Kidney glomerular epithelial cell (primary cell): ENCODE data around the gene TMEM256.
A peak's percentile ranks its signal among the peaks of the same experiment; 100 is the strongest.
"Not testable (repeated sequence)": the region's sequence is repeated elsewhere in the genome, so short reads cannot be mapped to it uniquely, and the experiment has no call there.

ENCODE experiments used
- DNase-seq: peaks from one replicate; lab custom pipeline; 2025; lab: John Stamatoyannopoulos, UW

The TMEM256 gene

DNA sequence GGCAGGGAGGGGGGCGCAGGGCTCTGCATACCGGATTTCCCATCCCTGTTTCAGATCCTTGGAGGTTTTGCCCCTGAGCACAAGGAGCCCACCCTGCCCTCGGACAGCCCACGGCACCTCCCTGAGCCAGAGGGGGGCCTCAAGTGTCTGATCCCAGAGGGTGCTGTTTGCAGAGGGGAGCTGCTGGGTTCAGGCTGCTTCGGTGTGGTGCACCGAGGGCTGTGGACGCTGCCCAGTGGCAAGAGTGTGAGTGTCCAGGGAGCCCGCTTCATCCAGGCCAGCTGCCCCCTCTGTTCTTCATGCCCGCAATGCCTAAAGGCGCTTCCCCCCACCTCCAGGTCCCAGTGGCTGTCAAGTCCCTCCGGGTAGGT is 20.5 kb downstream of the TMEM256 start:
- no peak for DNase-seq

DNA sequence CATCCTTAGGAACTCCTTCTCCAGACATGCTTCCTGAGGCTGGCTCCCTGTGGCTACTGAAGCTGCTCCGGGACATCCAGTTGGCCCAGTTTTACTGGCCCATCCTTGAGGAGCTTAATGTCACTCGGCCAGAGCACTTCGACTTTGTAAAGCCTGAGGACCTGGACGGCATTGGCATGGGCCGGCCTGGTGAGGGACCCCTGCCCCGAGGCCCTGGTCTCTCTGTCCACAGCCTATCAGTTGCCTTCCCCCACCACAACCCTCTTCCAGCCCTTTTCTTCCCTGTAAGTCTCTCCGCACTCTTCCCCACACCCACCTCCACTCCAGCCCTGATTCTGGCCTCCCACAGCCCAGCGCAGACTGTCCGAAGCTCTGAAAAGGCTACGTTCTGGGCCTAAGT is 21.0 kb downstream of the TMEM256 start:
- DNase-seq: no peak

DNA sequence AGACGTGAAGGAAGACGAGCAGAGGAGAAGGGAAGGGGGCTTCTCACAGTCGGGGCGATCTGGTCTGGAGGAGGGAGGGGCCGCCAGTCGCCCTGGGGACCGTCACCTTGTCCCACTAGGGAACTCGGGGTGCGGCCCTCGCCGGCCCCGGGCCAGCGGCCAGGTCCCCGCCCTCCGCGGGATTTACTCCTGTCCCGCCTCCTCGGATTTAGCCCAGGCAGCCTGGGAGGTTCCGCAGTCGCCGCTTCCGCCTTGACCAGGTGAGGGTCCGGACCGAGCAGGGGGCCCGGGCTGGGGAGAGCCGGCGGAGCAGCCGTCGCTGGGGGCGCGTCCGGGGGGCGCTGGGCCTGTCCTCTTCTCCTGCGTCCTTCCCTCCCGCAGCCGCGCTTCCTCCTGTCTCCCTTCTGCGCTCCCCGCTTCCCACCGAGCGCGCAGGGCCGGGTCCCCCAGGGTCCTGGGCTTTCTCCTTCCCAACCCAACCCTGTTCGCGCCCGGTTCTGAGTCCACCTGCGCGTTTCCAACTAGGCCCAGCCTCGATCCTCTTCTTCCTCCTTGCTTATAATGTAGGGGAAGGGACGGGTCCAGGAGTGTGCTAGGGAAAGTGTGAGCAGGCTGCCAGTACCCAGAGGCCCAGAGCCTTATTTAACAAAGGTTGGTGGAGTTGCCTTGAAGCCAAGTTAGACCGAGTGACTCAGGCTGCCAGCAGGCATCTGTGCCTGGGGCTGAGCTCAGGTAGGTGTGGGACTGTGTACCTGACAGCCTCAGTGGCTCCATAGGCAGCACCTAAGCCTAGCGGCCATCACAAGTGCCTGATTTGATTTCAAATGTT is 22.8 kb downstream of the TMEM256 start, which contains the start of gene TNK1:
Gene TNK1, plus strand, starts transcription at position 235 of the 829 bp plus-strand sequence. CDS start 1,838 bp downstream, outside the sequence.
- DNase-seq: no peak

DNA sequence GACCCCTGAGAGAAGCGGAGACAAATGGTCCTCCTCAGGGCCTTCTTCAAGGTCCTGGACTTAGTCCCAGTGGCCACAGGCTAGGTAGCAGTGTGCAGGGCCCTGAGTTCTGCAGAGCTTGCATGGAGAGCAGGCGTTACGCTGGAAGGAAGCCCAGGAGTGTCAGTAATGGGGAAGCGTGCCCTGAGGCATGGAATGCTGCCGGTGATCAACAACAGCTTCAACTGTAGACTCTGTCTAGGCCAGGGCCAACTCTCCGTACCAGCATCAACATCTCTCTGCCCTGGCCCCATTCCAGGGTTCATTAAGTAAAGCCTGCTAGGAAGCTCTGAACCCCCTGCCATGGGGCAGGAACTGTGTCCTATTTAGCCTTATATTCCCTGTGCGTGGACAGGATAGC is 23.6 kb downstream of the TMEM256 start:
- DNase-seq: no peak

DNA sequence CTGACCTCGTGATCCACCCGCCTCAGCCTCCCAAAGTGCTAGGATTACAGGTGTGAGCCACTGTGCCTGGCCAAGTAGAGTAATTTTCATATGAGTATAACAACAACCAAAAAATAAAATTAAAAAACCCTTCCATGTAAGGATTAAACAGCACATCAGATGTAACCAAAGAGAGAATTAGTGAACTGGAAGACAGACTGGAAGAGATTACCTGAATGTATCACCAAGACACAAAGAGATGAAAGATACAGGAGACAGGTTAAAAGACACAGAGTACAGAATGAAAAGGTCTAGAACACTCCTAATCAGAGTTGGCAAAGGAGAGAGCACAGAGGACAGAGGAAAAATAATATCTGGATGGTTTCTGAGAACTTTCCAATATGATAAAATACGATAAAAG is 24.8 kb downstream of the TMEM256 start:
- DNase-seq: no peak

DNA sequence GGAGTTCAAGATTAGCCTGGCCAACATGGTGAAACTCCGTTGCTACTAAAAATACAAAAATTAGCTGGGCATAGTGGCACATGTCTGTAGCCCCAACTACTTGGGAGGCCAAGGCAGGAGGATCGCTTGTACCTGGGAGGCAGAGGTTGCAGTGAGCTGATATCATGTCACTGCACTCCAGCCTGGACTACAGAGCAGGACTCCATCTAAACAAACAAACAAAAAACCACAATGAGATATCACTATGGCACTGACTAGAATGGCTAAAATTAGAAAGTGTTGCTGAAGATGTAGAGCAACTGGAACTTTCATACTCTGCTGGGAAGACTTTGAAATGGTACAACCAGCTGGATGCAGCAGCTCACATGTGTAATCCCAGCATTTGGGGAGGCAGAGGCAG is 29.5 kb downstream of the TMEM256 start:
- no peak for DNase-seq

DNA sequence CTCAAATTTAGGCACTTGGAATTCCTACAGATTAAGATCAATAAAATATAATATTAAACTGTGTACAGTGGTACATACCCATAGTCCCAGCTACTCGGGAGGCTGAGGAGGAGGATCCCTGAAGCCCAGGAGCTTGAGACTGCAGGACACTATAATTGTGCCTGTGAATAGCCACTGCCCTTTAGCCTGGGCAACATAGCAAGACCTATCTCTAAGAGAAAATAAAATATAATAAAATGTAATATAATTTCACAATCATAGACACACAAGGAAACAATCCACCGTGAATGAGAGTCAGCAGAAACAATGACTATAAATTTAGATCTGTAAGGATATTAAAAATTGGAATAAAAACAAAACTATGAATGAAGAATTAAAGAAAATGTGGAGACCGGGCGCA is 33.0 kb downstream of the TMEM256 start:
- no peak for DNase-seq

DNA sequence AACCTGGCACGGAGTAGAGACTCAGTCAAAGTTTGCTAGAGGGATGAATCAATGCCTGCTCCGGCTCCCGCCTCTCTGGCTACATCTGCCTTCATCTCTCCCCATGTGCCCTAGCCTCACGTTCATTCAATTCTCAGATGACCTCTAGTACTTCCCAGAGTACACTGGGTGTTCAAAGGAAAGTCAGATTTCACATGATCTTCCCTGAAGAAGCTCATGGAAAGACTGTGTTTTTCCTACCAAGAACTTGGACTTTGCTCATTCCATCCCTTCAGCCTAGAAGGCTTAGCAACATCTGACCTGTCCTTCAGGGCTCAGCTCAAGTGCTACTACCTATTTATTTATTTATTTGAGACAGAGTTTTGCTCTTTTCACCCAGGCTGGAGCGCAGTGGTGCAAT is 34.1 kb downstream of the TMEM256 start:
- no peak for DNase-seq

DNA sequence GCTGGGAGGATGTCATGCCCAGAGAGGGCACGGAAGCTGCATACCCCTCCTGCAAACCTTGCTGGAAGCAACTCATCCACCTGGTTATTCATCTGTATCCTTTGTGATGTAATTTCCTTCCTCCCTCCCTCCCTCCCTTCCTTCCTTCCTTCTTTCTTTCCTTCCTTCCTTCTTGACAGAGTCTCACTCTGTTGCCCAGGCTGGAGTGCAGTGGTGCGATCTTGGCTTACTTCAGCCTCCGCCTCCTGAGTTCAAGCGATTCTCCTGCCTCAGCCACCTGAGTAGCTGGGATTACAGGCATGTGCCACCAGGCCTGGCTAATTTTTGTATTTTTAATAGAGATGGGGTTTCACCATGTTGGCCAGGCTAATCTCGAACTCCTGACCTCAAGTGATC is 35.3 kb downstream of the TMEM256 start:
- DNase-seq: not testable (repeated sequence)

DNA sequence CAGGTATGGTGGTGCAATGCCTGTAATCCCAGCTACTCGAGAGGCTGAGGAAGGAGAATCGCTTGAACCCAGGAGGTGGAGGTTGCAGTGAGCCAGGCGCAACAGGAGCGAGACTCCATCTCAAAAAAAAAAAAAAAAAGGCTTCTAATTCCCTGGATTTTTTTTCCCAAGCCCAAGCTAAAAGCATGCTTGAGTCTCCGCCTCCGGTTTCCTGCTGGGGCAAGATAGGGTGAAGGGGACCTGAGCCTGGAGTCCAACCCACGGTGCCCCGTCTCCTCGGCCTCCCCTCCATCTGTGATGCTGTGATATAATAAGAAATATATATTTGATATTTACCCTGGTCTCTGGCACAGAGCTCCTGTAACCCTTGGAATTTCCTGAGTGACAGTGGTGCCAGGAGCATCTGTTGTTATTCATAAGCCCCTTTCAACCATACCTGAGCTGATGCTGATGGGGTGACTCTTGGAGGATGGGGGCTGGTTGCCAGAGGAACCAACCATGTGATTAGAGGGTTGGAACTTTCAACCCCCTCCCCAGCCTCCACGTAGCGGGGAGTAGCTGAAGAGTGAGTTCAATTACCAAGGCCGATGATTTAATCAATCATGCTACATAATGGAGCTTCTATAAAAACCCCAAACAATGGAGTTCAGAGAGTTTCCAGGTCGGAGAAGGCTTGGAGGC is 35.8 kb downstream of the TMEM256 start:
- no peak for DNase-seq

DNA sequence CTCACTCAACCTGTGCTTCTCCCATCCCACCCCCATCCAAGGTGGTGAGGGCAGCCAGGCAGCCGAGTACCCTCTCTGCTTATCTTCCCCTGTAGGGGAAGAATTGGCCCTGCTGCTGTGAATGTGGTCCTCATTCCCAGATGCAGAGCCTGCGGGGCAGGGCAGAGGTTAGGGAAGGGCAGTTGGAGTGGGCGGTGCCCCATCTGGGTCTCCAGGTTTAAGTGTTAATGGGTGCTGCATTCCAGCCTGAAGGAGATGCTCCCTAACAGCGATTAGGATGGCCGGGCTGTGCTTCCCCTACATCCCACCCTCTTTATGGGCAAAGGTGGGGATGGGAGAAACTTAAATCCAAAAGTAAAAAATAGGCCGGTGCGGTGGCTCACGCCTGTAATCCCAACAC is 36.8 kb downstream of the TMEM256 start:
- no peak for DNase-seq

DNA sequence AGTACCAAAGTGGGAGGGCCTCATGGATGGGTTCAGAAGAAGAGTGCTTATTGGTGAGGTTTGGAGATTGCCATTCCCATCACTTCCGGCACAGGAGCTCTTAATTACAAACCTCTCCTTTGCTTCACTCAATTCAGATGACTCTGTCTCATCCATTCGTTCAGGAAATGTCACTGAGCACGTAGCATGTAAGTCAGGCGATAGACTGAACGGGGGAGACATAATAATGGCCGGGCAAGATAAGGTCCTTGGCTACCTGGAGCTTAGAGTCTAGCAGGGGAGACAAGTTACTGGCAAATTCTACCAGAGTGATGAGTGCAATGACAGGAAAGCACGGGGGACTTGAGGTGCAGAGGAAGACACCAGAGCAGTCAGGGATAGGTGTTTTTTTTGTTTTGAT is 37.9 kb downstream of the TMEM256 start:
- DNase-seq: not testable (repeated sequence)

DNA sequence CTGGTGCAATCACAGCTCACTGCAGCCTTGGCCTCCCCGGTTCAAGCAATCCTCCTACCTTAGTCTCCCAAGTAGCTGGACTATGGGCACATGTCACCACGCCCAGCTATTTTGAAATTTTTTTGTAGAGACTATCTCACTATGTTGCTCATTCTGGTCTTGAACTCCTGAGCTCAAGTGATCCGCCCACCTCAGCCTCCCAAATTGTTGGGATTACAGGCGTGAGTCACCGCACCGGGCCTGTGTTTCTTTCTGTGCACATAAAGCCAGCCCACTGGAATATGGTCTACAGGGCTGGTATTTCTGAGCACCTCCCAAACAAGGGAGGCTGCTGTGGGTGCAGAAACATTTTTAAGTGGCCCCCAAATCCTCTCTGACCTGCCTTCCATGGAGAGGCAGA is 40.6 kb downstream of the TMEM256 start:
- no peak for DNase-seq

DNA sequence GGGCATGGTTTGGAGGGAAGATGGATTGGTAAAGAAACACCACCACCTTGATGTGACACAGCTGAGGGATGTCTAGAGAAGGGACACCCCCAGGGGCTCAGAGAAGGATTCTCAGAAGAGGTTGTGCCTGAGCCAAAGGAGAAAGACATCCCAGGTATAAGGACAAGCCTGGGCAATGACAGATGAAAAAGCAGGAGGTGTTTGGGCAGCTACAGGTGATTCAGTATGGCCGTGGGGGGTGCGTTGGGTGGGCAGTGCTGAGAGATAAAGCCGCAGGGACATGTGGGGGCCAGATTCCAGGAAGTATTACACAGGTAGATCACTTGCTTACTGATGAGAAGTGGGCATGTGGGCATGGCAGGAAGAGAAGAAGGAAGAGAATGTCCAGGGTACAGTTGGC is 42.0 kb downstream of the TMEM256 start:
- DNase-seq: no peak

DNA sequence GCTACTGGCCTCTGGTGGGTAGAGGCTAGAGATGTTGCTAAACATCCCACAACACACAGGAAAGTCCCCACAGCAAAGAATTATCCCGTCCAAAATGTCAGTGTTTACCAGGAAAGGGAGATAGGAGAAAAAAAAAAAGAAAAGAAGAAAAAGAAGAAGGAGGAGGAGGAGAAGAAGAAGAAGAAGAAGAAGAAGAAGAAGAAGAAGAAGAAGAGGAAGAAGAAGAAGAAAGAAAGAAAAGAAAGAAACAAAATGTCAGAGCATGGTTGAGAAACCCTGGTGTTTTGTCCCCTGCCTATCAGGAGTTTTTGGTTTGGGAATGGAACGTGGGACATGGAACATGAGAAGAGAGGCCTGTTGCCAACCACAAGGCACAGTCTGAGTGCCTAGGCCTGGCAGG is 46.5 kb downstream of the TMEM256 start:
- DNase-seq: no peak

DNA sequence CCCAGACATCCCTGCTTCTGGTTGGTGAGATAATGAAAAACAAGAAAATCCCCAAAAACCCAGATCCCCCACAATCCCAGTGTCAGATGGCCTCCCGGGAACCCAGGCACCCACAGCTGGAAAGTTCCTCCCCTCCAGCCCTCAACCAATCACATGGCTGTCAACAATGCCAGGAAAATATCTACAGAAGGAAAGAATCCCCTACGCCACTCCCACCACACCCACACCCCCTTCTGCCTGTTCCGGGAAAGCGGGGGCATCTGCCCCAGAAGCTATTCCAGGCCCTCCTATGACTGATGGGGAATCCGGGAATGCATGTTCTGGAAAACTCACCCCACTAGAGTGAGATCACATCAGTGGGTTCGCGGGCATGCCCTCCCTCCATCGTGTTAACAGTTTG is 47.1 kb downstream of the TMEM256 start:
- no peak for DNase-seq

DNA sequence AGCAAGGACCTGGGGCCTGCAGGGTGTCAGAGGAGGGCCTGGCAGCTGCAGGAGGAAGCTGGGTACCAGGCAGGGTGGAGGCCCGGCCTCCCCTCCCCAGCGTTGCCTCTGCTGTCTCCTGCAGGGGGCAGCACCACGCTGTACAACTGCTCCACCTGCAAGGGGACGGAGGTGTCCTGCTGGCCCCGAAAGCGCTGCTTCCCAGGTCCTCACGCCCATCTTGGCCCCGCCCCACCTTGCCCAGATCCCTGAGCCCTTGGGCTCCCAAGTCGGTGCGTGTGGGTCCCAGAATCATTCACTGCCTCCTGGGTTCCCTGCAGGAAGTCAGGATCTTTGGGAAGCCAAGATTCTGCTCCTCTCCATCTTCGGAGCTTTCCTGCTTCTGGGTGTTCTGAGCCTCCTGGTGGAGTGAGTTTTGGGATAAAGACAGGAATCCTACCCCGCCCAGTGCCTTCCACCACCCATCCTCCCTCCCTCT is 47.8 kb downstream of the TMEM256 start:
- DNase-seq: peak; percentile 48

DNA sequence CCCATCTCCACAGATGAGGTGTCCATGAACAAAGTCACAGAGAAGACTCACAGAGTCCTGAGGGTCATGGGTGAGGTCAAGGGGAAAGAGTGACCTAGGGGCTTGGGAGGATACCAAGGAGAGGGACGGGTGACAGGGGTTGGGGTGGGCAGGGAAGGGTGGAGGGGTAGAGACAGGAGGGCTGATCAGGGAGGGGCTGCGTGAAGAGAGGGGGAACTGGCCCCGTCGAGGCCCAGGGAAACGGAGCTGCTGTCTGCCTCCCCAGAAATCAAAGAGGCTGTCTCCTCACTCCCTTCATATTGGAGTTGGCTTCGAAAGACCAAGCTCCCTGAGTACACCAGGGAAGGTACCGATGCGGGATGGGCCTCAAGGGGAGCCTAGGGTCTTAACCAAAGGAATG is 48.3 kb downstream of the TMEM256 start:
- DNase-seq: no peak

DNA sequence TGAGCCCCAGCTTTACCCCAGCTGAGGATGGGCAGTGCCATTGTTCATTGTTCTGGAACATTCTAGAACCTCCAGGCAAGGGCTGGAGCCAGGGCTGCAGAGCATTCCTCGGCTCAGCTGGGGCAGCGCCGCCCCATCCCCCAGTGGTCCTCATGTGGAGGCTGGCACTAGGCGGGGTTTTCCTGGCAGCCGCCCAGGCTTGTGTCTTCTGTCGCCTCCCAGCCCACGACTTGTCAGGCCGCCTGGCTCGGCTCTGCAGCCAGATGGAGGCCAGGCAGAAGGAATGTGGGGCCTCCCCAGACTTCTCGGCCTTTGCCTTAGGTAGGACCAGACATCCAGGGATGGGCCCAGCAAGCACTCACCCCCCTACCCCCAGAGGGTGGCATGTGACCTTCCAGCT is 48.8 kb downstream of the TMEM256 start, which contains the start of gene TMEM95:
Gene TMEM95, plus strand, starts transcription at position 104 of the 400 bp plus-strand sequence. Its CDS starts 49 bp downstream, at position 153.
- no peak for DNase-seq

DNA sequence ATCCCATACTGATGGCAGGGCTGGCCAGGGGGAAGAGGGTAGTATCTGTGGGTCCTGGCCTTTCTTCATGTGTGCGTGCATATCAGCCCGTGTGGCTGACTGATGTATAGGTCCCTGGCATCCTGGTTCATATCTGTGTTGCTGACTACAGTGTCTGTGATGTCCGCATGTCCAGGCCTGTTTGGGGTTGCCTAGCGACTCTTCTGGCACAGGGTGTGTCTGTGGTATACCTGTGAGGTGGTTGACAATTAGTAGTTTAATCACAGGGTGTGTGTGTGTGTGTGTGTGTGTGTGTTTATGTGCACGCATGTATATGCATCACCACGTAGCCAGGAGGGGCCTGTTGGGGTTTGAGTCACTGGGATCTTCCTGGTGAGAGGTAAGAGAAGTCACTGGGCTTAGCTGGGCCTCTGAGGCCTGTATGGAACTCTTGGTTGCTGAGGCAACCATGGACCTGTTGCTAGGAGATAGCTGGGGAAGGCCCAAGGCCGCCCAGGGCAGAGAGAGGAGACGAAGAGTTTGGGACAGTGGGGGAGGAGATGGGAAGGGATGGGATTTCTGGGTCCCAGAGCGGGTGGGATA is 49.5 kb downstream of the TMEM256 start:
- no peak for DNase-seq
